Fibroblast of lung (primary cell): Measurements from ENCODE around the gene MRPS24. TPM values are rescaled to one million over a fixed set of nuclear protein-coding genes. Genes with fewer than 3 reads are reported as not detected.

Source experiments
- DNase-seq, 2 donors: peaks; one replicate each; pipeline versions ENCODE4 v3.0.0 to v3.0.0-alpha.2; 2010; ENCODE audit warnings: low read depth in 2 of 2
- H2AFZ ChIP-seq: 2 replicates; pipeline ENCODE4 v1.5.1; 2012; ENCODE audit warnings: low read length, control low read depth, inconsistent platforms
- H3K27ac ChIP-seq: 2 replicates; pipeline ENCODE4 v1.5.1; 2011; ENCODE audit warnings: low read length, control low read depth; ENCODE audit not compliant: insufficient read depth
- H3K27me3 ChIP-seq: 2 replicates; pipeline ENCODE4 v1.5.1; 2011; ENCODE audit warnings: mild to moderate bottlenecking, low read length; ENCODE audit not compliant: control insufficient read depth, insufficient read depth
- H3K36me3 ChIP-seq: 2 replicates; pipeline ENCODE4 v1.5.1; 2011; ENCODE audit warnings: low read length; ENCODE audit not compliant: control insufficient read depth, insufficient read depth
- H3K4me1 ChIP-seq: 2 replicates; pipeline ENCODE4 v1.5.1; 2011; ENCODE audit warnings: low read length; ENCODE audit not compliant: control insufficient read depth, insufficient read depth; ENCODE audit errors: extremely low read depth
- H3K4me2 ChIP-seq: 2 replicates; pipeline ENCODE4 v1.5.1; 2011; ENCODE audit warnings: low read length, control low read depth; ENCODE audit not compliant: insufficient read depth; ENCODE audit errors: extremely low read depth
- H3K4me3 ChIP-seq, 4 experiments: fragments of 200-600 bp in 1 of 4; sonication (generic) in 1 of 4; replicated peaks in 1 of 4; 2 replicates each; pipeline ENCODE4 v1.5.1; 2011 to 2016; ENCODE audit warnings: low read length in 4 of 4, low read depth in 3 of 4, mild to moderate bottlenecking in 3 of 4, control low read depth in 2 of 4, inconsistent platforms in 1 of 4, mixed read lengths in 1 of 4; ENCODE audit not compliant: insufficient read depth in 1 of 4; ENCODE audit errors: control extremely low read depth in 1 of 4
- H3K79me2 ChIP-seq: 2 replicates; pipeline ENCODE4 v1.5.1; 2012; ENCODE audit warnings: mild to moderate bottlenecking, low read length, inconsistent platforms; ENCODE audit not compliant: control insufficient read depth, insufficient read depth
- H3K9ac ChIP-seq: 2 replicates; pipeline ENCODE4 v1.5.1; 2011; ENCODE audit warnings: mild to moderate bottlenecking, low read length, control low read depth; ENCODE audit not compliant: insufficient read depth
- H3K9me3 ChIP-seq: 2 replicates; pipeline ENCODE4 v1.5.1; 2012; ENCODE audit warnings: low read depth, low read length; ENCODE audit not compliant: control insufficient read depth, insufficient read depth
- H4K20me1 ChIP-seq: 2 replicates; pipeline ENCODE4 v1.5.1; 2011; ENCODE audit warnings: low read length; ENCODE audit not compliant: control insufficient read depth, insufficient read depth; ENCODE audit errors: extremely low read depth
- CTCF ChIP-seq, 2 donors: IDR thresholded peaks in 1 of 2; conservative IDR thresholded peaks in 1 of 2; 1 replicate in 1 of 2; 2 replicates in 1 of 2; pipeline ENCODE4 v1.5.1; 2011 to 2012; ENCODE audit warnings: low read length in 2 of 2, control low read depth in 1 of 2, inconsistent platforms in 1 of 2, low read depth in 1 of 2, mild to moderate bottlenecking in 1 of 2
- EZH2 ChIP-seq: IDR thresholded peaks from 2 replicates; pipeline ENCODE4 v1.5.1; 2012; ENCODE audit warnings: low read length, control low read depth, mild to moderate bottlenecking; ENCODE audit errors: missing control alignments
- polyA plus RNA-seq, 2 donors: library from polyadenylated mRNA; depleted of rRNA in 1 of 2; stranded (reverse) in 1 of 2; unstranded in 1 of 2; fragments of >200 nt; gene quantifications; 2 replicates each; pipeline ENCODE4 v1.2.1, GENCODE V29; 2011 to 2012; ENCODE audit warnings: missing spikeins in 1 of 2
- total RNA-seq: library from RNA; depleted of rRNA; stranded (reverse); fragments of >200 nt; gene quantifications from 2 replicates; pipeline ENCODE4 v1.2.1, GENCODE V29; 2014

MRPS24 gene
- total and polyA plus RNA-seq, 2 donors (not counting 1 experiment from before 2014, with no cell fraction given): 105 to 109 TPM

- no peak for TF ChIP-seq CTCF (conservative IDR thresholded peaks at IDR 0.05 in 1 of 2, IDR thresholded peaks at IDR 0.05 in 1 of 2; ENCODE audit: low read depth in 1 of 2, low read length in 2 of 2)
- TF ChIP-seq EZH2: no peak
- Histone ChIP-seq H3K4me2 (no peak overlapping the region), H4K20me1 (no peaks in the 10 kb centered on the region), H3K36me3 (no peaks in the 10 kb centered on the region), H3K4me1 (no peaks in the 10 kb centered on the region), H3K9ac (no peak overlapping the region), H2AFZ (no peak overlapping the region), H3K4me3 (no peak overlapping the region), H3K27me3 (no peaks in the 10 kb centered on the region), H3K79me2 (peaks cover 80% of the 10 kb centered on the region), H3K27ac (no peak overlapping the region), H3K9me3 (no peaks in the 10 kb centered on the region)
- DNase-seq: no peak
Observed at GRCh38 chr7:43895847-43896415, 26.6 kb upstream of the MRPS24 start.

GRCh38 chr7:43891069-43891955 is 22.0 kb upstream of the MRPS24 start:
- no peak overlapping the region for H3K4me2 ChIP-seq
- no peaks in the 10 kb centered on the region for H3K36me3 ChIP-seq
- H3K27ac ChIP-seq: no peak overlapping the region
- peaks cover 2% of the 10 kb centered on the region for H3K4me1 ChIP-seq
- no peak for DNase-seq
- no peak overlapping the region for H3K4me3 ChIP-seq
- no peaks in the 10 kb centered on the region for H4K20me1 ChIP-seq
- no peak overlapping the region for H3K9ac ChIP-seq
- no peaks in the 10 kb centered on the region for H3K9me3 ChIP-seq
- no peak overlapping the region for H2AFZ ChIP-seq
- H3K27me3 ChIP-seq: no peaks in the 10 kb centered on the region
- peaks cover 65% of the 10 kb centered on the region for H3K79me2 ChIP-seq
- TF ChIP-seq EZH2 (no peak), CTCF (conservative IDR thresholded peaks at IDR 0.05 in 1 of 2, IDR thresholded peaks at IDR 0.05 in 1 of 2; ENCODE audit: low read depth in 1 of 2, low read length in 2 of 2) (no peak)

GRCh38 chr7:43890468-43890867 is 21.2 kb upstream of the MRPS24 start:
- Histone ChIP-seq H3K9ac (no peak overlapping the region), H3K4me1 (peaks cover 2% of the 10 kb centered on the region), H3K4me3 (no peak overlapping the region), H3K79me2 (peaks cover 57% of the 10 kb centered on the region), H3K9me3 (no peaks in the 10 kb centered on the region), H3K27ac (no peak overlapping the region), H2AFZ (no peak overlapping the region), H3K36me3 (peaks cover 3% of the 10 kb centered on the region), H3K4me2 (no peak overlapping the region), H4K20me1 (no peaks in the 10 kb centered on the region), H3K27me3 (no peaks in the 10 kb centered on the region)
- no peak for DNase-seq
- no peak for TF ChIP-seq EZH2
